CD4-positive, CD25-positive, alpha-beta regulatory T cell (primary cell): ENCODE results near the gene RASAL3. TPM values are rescaled to one million over a fixed set of nuclear protein-coding genes. Genes with fewer than 3 reads are reported as not detected.
A peak's percentile ranks its signal among the peaks of the same experiment; 100 is the strongest.

Experiments
- ATAC-seq, 2 donors: fragments of 150-1000 bp; cut with Tn5 transposase; one replicate each; pipeline ENCODE4 v1.10.0; 2021; ENCODE audit warnings: low read depth in 2 of 2, moderate number of reproducible peaks in 2 of 2, moderate library complexity in 1 of 2
- DNase-seq, 3 donors: peaks; one replicate each; pipeline versions ENCODE4 v3.0.0 to v3.0.0-alpha.2; 2012 to 2022; ENCODE audit warnings: mixed read lengths in 1 of 3
- H3K27ac ChIP-seq: one replicate; pipeline ENCODE4 v1.7.0; 2013; ENCODE audit warnings: mild to moderate bottlenecking, low read length; ENCODE audit not compliant: insufficient read depth, poor library complexity, severe bottlenecking
- H3K27me3 ChIP-seq: one replicate; pipeline ENCODE4 v1.7.0; 2013; ENCODE audit warnings: low read length; ENCODE audit not compliant: control insufficient read depth, insufficient read depth
- H3K36me3 ChIP-seq: one replicate; pipeline ENCODE4 v1.7.0; 2013; ENCODE audit warnings: mild to moderate bottlenecking, low read length, moderate library complexity; ENCODE audit not compliant: control insufficient read depth, insufficient read depth
- H3K4me1 ChIP-seq: 2 replicates; pipeline ENCODE4 v1.7.0; 2013; ENCODE audit warnings: mild to moderate bottlenecking, low read length; ENCODE audit not compliant: insufficient read depth, control insufficient read depth, poor library complexity, severe bottlenecking
- H3K4me3 ChIP-seq: one replicate; pipeline ENCODE4 v1.7.0; 2013; ENCODE audit warnings: low read depth, mild to moderate bottlenecking, low read length, moderate library complexity
- H3K9me3 ChIP-seq, 2 experiments: 1 replicate in 1 of 2; 2 replicates in 1 of 2; pipeline ENCODE4 v1.7.0; 2013; ENCODE audit warnings: low read length in 2 of 2, mild to moderate bottlenecking in 1 of 2, moderate library complexity in 1 of 2; ENCODE audit not compliant: control insufficient read depth in 2 of 2
- H3K27ac Mint-ChIP-seq, 3 donors: one replicate each; pipeline ENCODE4 v1.8.0; 2020 to 2022; ENCODE audit warnings: mild to moderate bottlenecking in 3 of 3, mixed read lengths in 3 of 3, moderate library complexity in 2 of 3
- H3K27me3 Mint-ChIP-seq: one replicate; pipeline ENCODE4 v1.8.0; 2022; ENCODE audit warnings: mild to moderate bottlenecking, mixed read lengths
- H3K36me3 Mint-ChIP-seq: one replicate; pipeline ENCODE4 v1.8.0; 2020; ENCODE audit warnings: mixed read lengths
- H3K4me1 Mint-ChIP-seq, 4 donors: one replicate each; pipeline ENCODE4 v1.8.0; 2020 to 2022; ENCODE audit warnings: mixed read lengths in 4 of 4, mild to moderate bottlenecking in 1 of 4
- H3K4me3 Mint-ChIP-seq, 4 donors: one replicate each; pipeline ENCODE4 v1.8.0; 2020 to 2022; ENCODE audit warnings: mild to moderate bottlenecking in 4 of 4, mixed read lengths in 4 of 4, moderate library complexity in 3 of 4
- H3K9me3 Mint-ChIP-seq, 7 donors: one replicate each; pipeline ENCODE4 v1.8.0; 2020 to 2022; ENCODE audit warnings: mixed read lengths in 7 of 7, mild to moderate bottlenecking in 3 of 7, moderate library complexity in 2 of 7
- polyA plus RNA-seq, 4 donors: library from polyadenylated mRNA; unstranded; fragments of 300-500 nt; fragmentation: Illumina TruSeq; gene quantifications; one replicate each; pipeline ENCODE4 v1.2.3, GENCODE V29; 2021
- total RNA-seq: library from RNA; stranded (reverse); gene quantifications from one replicate; pipeline ENCODE4 v1.2.3, GENCODE V29; 2022

RASAL3 gene
- total and polyA plus RNA-seq, 5 donors from 2014 or later = 25.3 to 122 (median 42.7) TPM

GRCh38 chr19:15452111-15453047 is 12.0 kb downstream of the RASAL3 start:
- Histone ChIP-seq H3K4me3 (no peak overlapping the region), H3K36me3 (peaks cover 48% of the 10 kb centered on the region), H3K9me3 (no peaks in the 10 kb centered on the region), H3K27me3 (no peaks in the 10 kb centered on the region), H3K27ac (peak overlapping the region; percentile 23), H3K4me1 (peaks cover 12% of the 10 kb centered on the region)
- Mint-ChIP-seq H3K9me3 (peaks cover 0 to 3% (median 0%) of the 10 kb centered on the region in 7 donors), H3K36me3 (peaks cover 32% of the 10 kb centered on the region), H3K4me1 (peaks cover 0 to 35% (median 24%) of the 10 kb centered on the region in 4 donors), H3K27me3 (peaks cover 9% of the 10 kb centered on the region), H3K4me3 (peak overlapping the region in 1 of 4 donors; percentile 48), H3K27ac (no peak overlapping the region)
- no peak for DNase-seq
- no peak for ATAC-seq

- no peak overlapping the region for H3K4me3 ChIP-seq
- Mint-ChIP-seq H3K36me3 (peaks cover 30% of the 10 kb centered on the region), H3K4me1 (peaks cover 0 to 37% (median 25%) of the 10 kb centered on the region in 4 donors), H3K9me3 (peaks cover 0 to 3% (median 0%) of the 10 kb centered on the region in 7 donors), H3K27me3 (peaks cover 9% of the 10 kb centered on the region), H3K27ac (peak overlapping the region; percentile 88 to 96 (median 93)), H3K4me3 (peak overlapping the region; percentile 83 to 90 (median 88))
- ATAC-seq = no peak
- peaks cover 36% of the 10 kb centered on the region for H3K36me3 ChIP-seq
- H3K9me3 ChIP-seq = no peaks in the 10 kb centered on the region
- H3K27ac ChIP-seq = peak overlapping the region; percentile 77
- H3K27me3 ChIP-seq = no peaks in the 10 kb centered on the region
- no peak for DNase-seq
- H3K4me1 ChIP-seq = peaks cover 12% of the 10 kb centered on the region
Observed at GRCh38 chr19:15450528-15450890, 13.8 kb downstream of the RASAL3 start.

- no peaks in the 10 kb centered on the region for H3K27me3 ChIP-seq
- Mint-ChIP-seq H3K27me3 (peaks cover 9% of the 10 kb centered on the region), H3K36me3 (peaks cover 24% of the 10 kb centered on the region), H3K4me1 (peaks cover 0 to 31% (median 20%) of the 10 kb centered on the region in 4 donors), H3K9me3 (no peaks in the 10 kb centered on the region), H3K4me3 (peak within 1 kb of the TSS; percentile 83 to 90 (median 88)), H3K27ac (peak within 1 kb of the TSS; percentile 88 to 96 (median 93))
- no peaks in the 10 kb centered on the region for H3K9me3 ChIP-seq
- H3K4me1 ChIP-seq = peaks cover 12% of the 10 kb centered on the region
- no peak within 1 kb of the TSS for H3K4me3 ChIP-seq
- ATAC-seq (peak; percentile 73 to 75), DNase-seq (peak; percentile 74 to 85 (median 77))
- H3K36me3 ChIP-seq = peaks cover 29% of the 10 kb centered on the region
- peak within 1 kb of the TSS; percentile 77 for H3K27ac ChIP-seq
Observed at GRCh38 chr19:15449620-15450527, 14.5 kb downstream of the RASAL3 start, which contains the start of gene WIZ. TSS of gene WIZ (minus strand) at chr19:15449956. CDS start at chr19:15448307, 1,649 bp downstream.

GRCh38 chr19:15448778-15449619 is 15.3 kb downstream of the RASAL3 start:
- peak overlapping the region; percentile 38 to 76 (median 65) for H3K27ac Mint-ChIP-seq
- H3K4me3 Mint-ChIP-seq = peak overlapping the region; percentile 74 to 87 (median 78)
- Histone ChIP-seq H3K27me3 (no peaks in the 10 kb centered on the region), H3K27ac (peak overlapping the region; percentile 51), H3K9me3 (no peaks in the 10 kb centered on the region), H3K4me3 (no peak overlapping the region), H3K4me1 (peaks cover 12% of the 10 kb centered on the region), H3K36me3 (peaks cover 21% of the 10 kb centered on the region)
- H3K4me1 Mint-ChIP-seq = peaks cover 0 to 27% (median 20%) of the 10 kb centered on the region in 4 donors
- DNase-seq (no peak), ATAC-seq (no peak)
- H3K36me3 Mint-ChIP-seq = peaks cover 19% of the 10 kb centered on the region
- no peaks in the 10 kb centered on the region for H3K9me3 Mint-ChIP-seq
- peaks cover 9% of the 10 kb centered on the region for H3K27me3 Mint-ChIP-seq

GRCh38 chr19:15448044-15448777 is 16.1 kb downstream of the RASAL3 start:
- no peak for DNase-seq
- Mint-ChIP-seq H3K27me3 (peaks cover 9% of the 10 kb centered on the region), H3K9me3 (no peaks in the 10 kb centered on the region), H3K4me1 (peaks cover 0 to 31% (median 18%) of the 10 kb centered on the region in 4 donors), H3K36me3 (peaks cover 13% of the 10 kb centered on the region), H3K27ac (peak overlapping the region in 2 of 3 donors; percentile 65 to 76), H3K4me3 (peak overlapping the region; percentile 75 to 87 (median 84))
- Histone ChIP-seq H3K27me3 (no peaks in the 10 kb centered on the region), H3K4me1 (peaks cover 12% of the 10 kb centered on the region), H3K4me3 (no peak overlapping the region), H3K27ac (no peak overlapping the region), H3K9me3 (no peaks in the 10 kb centered on the region), H3K36me3 (peaks cover 13% of the 10 kb centered on the region)
- no peak for ATAC-seq

- H3K4me3 ChIP-seq = no peak overlapping the region
- no peaks in the 10 kb centered on the region for H3K9me3 ChIP-seq
- DNase-seq (no peak), ATAC-seq (no peak)
- peaks cover 0 to 34% (median 18%) of the 10 kb centered on the region in 4 donors for H3K4me1 Mint-ChIP-seq
- H3K27ac ChIP-seq = no peak overlapping the region
- H3K36me3 Mint-ChIP-seq = peaks cover 13% of the 10 kb centered on the region
- peaks cover 9% of the 10 kb centered on the region for H3K27me3 Mint-ChIP-seq
- H3K36me3 ChIP-seq = peaks cover 5% of the 10 kb centered on the region
- peaks cover 12% of the 10 kb centered on the region for H3K4me1 ChIP-seq
- H3K9me3 Mint-ChIP-seq = no peaks in the 10 kb centered on the region
- no peak overlapping the region for H3K27ac Mint-ChIP-seq
- peak overlapping the region in 2 of 4 donors; percentile 48 to 87 for H3K4me3 Mint-ChIP-seq
- H3K27me3 ChIP-seq = no peaks in the 10 kb centered on the region
Observed at GRCh38 chr19:15447057-15447456, 17.3 kb downstream of the RASAL3 start.
